A549 (cell line): ENCODE results near the gene SSPN. TPM values are rescaled to one million over a fixed set of nuclear protein-coding genes. Genes with fewer than 3 reads are reported as not detected.

Experiments used
- ATAC-seq, 2 experiments: fragments of 200-7000 bp in 1 of 2; fragments of >200 bp in 1 of 2; cut with Nextera tagmentation in 1 of 2; cut with Tn5 transposase in 1 of 2; 3 replicates each; pipeline versions ENCODE4 v1.8.0 to v1.9.1; 2018 to 2020; ENCODE audit warnings: mild to moderate bottlenecking in 1 of 2, moderate library complexity in 1 of 2
- CTCF ChIA-PET: fragments of 300-600 bp; sonication (Branson Sonifier 250); formaldehyde crosslinking; extraction: SDS; loops from one replicate; lab custom pipeline; 2021; ENCODE audit warnings: antibody characterized with exemption, inconsistent platforms; lab: Yijun Ruan, JAX
- POLR2A ChIA-PET: fragments of 350-600 bp; formaldehyde crosslinking; extraction: SDS; loops from one replicate; lab custom pipeline; 2021; ENCODE audit warnings: antibody characterized with exemption, inconsistent platforms; lab: Yijun Ruan, JAX
- DNase-seq, 2 experiments: peaks; one replicate each; pipeline versions ENCODE4 v3.0.0 to v3.0.0-alpha.2; 2011 to 2016; ENCODE audit warnings: low read depth in 1 of 2, low spot score in 1 of 2
- FAIRE-seq: peaks from 2 replicates; lab custom pipeline; 2011; peaks lifted over from hg19 to GRCh38; lab: Jason Lieb, UNC
- H3K27ac ChIP-seq, 2 experiments: fragments of >200 bp; sonication (Bioruptor Twin); formaldehyde crosslinking; 3 replicates each; pipeline ENCODE4 v1.5.1; 2016 to 2017
- H3K4me1 ChIP-seq: fragments of >200 bp; sonication (Bioruptor Twin); formaldehyde crosslinking; 3 replicates; pipeline ENCODE4 v1.6.1; 2016
- H3K4me2 ChIP-seq: fragments of >200 bp; sonication (Bioruptor Twin); formaldehyde crosslinking; 3 replicates; pipeline ENCODE4 v1.6.1; 2016
- H3K4me3 ChIP-seq: fragments of >200 bp; sonication (Bioruptor Twin); formaldehyde crosslinking; 3 replicates; pipeline ENCODE4 v1.5.1; 2016
- H3K9me3 ChIP-seq: fragments of >200 bp; sonication (Bioruptor Twin); formaldehyde crosslinking; 3 replicates; pipeline ENCODE4 v1.6.1; 2016
- CBX2 ChIP-seq: fragments of 200-600 bp; sonication (generic); IDR thresholded peaks from 2 replicates; pipeline ENCODE4 v1.6.1; 2016; ENCODE audit warnings: low read depth, mild to moderate bottlenecking, borderline replicate concordance
- CHD2 ChIP-seq: fragments of 150-350 bp; IDR thresholded peaks from 2 replicates; pipeline ENCODE4 v1.6.1; 2014; ENCODE audit warnings: low read length; ENCODE audit not compliant: partially characterized antibody
- CHD4 ChIP-seq: fragments of 200-600 bp; sonication (generic); IDR thresholded peaks from 2 replicates; pipeline ENCODE4 v1.6.1; 2016; ENCODE audit warnings: antibody characterized with exemption, mild to moderate bottlenecking, borderline replicate concordance
- E2F6 ChIP-seq: IDR thresholded peaks from 2 replicates; pipeline ENCODE4 v1.6.1; 2012; ENCODE audit warnings: low read depth, borderline replicate concordance
- EHF ChIP-seq: fragments of 250-450 bp; sonication (Bioruptor Pico); IDR thresholded peaks from 2 replicates; pipeline ENCODE4 v1.5.0; 2020; ENCODE audit warnings: mild to moderate bottlenecking
- EHMT2 ChIP-seq: fragments of 200-600 bp; sonication (generic); IDR thresholded peaks from 2 replicates; pipeline ENCODE4 v1.6.1; 2016; ENCODE audit warnings: antibody characterized with exemption, low read depth, mild to moderate bottlenecking, moderate library complexity
- ESRRA ChIP-seq: fragments of 150-350 bp; IDR thresholded peaks from 2 replicates; pipeline ENCODE4 v1.6.1; 2014; ENCODE audit warnings: mild to moderate bottlenecking, low read length, borderline replicate concordance
- FOSB ChIP-seq: fragments of 250-450 bp; sonication (Bioruptor Pico); IDR thresholded peaks from 2 replicates; pipeline ENCODE4 v1.5.0; 2020; ENCODE audit warnings: mild to moderate bottlenecking, moderate library complexity
- GATA3 ChIP-seq: IDR thresholded peaks from 2 replicates; pipeline ENCODE4 v1.6.1; 2012; ENCODE audit warnings: borderline replicate concordance
- HEYL ChIP-seq: fragments of 250-450 bp; sonication (Bioruptor Pico); IDR thresholded peaks from 2 replicates; pipeline ENCODE4 v1.8.0; 2021; ENCODE audit warnings: mild to moderate bottlenecking, moderate library complexity
- HOXB13 ChIP-seq: fragments of 250-450 bp; sonication (Bioruptor Pico); IDR thresholded peaks from 2 replicates; pipeline ENCODE4 v1.5.0; 2020; ENCODE audit warnings: low read depth, mild to moderate bottlenecking, moderate library complexity
- JUN ChIP-seq, 2 experiments: fragments of >200 bp; sonication (Bioruptor Twin); formaldehyde crosslinking; IDR thresholded peaks; 2 replicates in 1 of 2; 3 replicates in 1 of 2; pipeline ENCODE4 v1.6.1; 2016 to 2017
- KDM5A ChIP-seq: fragments of 200-600 bp; sonication (generic); IDR thresholded peaks from 2 replicates; pipeline ENCODE4 v1.6.1; 2016; ENCODE audit warnings: antibody characterized with exemption, mild to moderate bottlenecking
- MAFK ChIP-seq: fragments of 450-650 bp; IDR thresholded peaks from 2 replicates; pipeline ENCODE4 v1.6.1; 2014; ENCODE audit not compliant: partially characterized antibody
- MYC ChIP-seq: IDR thresholded peaks from 2 replicates; pipeline ENCODE4 v1.6.1; 2012; ENCODE audit warnings: mild to moderate bottlenecking, inconsistent platforms, low read length, improper control_type of control experiment, borderline replicate concordance
- NPAS2 ChIP-seq: fragments of 250-450 bp; sonication (Bioruptor Pico); IDR thresholded peaks from 2 replicates; pipeline ENCODE4 v1.8.0; 2022; ENCODE audit warnings: mild to moderate bottlenecking, moderate library complexity, borderline replicate concordance
- PHF8 ChIP-seq: fragments of 200-600 bp; sonication (generic); IDR thresholded peaks from 2 replicates; pipeline ENCODE4 v1.6.1; 2016; ENCODE audit warnings: low read depth, mild to moderate bottlenecking, antibody characterized with exemption, moderate library complexity, borderline replicate concordance
- RCOR1 ChIP-seq: fragments of 150-350 bp; IDR thresholded peaks from 2 replicates; pipeline ENCODE4 v1.6.1; 2014; ENCODE audit warnings: antibody characterized with exemption, low read length, low read depth
- RFX5 ChIP-seq: fragments of 450-650 bp; IDR thresholded peaks from 2 replicates; pipeline ENCODE4 v1.7.1; 2014; ENCODE audit warnings: antibody characterized with exemption, mild to moderate bottlenecking, moderate library complexity
- SMC3 ChIP-seq: fragments of >200 bp; sonication (Bioruptor Twin); formaldehyde crosslinking; IDR thresholded peaks from 3 replicates; pipeline ENCODE4 v1.6.1; 2018; ENCODE audit warnings: inconsistent platforms
- TFCP2L1 ChIP-seq: fragments of 250-450 bp; sonication (Bioruptor Pico); IDR thresholded peaks from 2 replicates; pipeline ENCODE4 v1.5.0; 2021; ENCODE audit warnings: mild to moderate bottlenecking
- ZSCAN20 ChIP-seq: fragments of 250-450 bp; sonication (Bioruptor Pico); IDR thresholded peaks from 2 replicates; pipeline ENCODE4 v1.8.0; 2022; ENCODE audit warnings: mild to moderate bottlenecking, moderate library complexity
- WGBS: methylation state at CpG from one replicate; pipeline ENCODE4 v1.1.6; 2017; ENCODE audit errors: missing lambda C conversion rate; 5-methylcytosine and 5-hydroxymethylcytosine counted together
- polyA plus RNA-seq, 4 experiments: library from polyadenylated mRNA; depleted of rRNA in 3 of 4; stranded (reverse); fragments of >200 nt; fragmentation: RNase III in 1 of 4; extraction: RNeasy Plus Mini Kit Qiagen cat#74134 plus additional on column Dnase treatment in 1 of 4; gene quantifications; 2 replicates in 3 of 4; 3 replicates in 1 of 4; pipeline ENCODE4 v1.2.3, GENCODE V29; 2011 to 2017
- TF ChIP-seq, protein P1 (sequence below): IDR thresholded peaks from 2 replicates; pipeline ENCODE4 v1.6.1; 2012
- TF ChIP-seq, protein P2 (sequence below): fragments of 250-450 bp; sonication (Bioruptor Pico); IDR thresholded peaks from 2 replicates; pipeline ENCODE4 v1.5.0; 2021; ENCODE audit warnings: mild to moderate bottlenecking, moderate library complexity, borderline replicate concordance
- TF ChIP-seq, protein P3 (sequence below): fragments of >200 bp; sonication (Bioruptor Twin); formaldehyde crosslinking; IDR thresholded peaks from 3 replicates; pipeline ENCODE4 v1.5.1; 2016

SSPN gene
- polyA plus RNA-seq, 2 of the 4 experiments (the other 2 are of a cell fraction), result 0.85 to 2.6 TPM

DNA sequence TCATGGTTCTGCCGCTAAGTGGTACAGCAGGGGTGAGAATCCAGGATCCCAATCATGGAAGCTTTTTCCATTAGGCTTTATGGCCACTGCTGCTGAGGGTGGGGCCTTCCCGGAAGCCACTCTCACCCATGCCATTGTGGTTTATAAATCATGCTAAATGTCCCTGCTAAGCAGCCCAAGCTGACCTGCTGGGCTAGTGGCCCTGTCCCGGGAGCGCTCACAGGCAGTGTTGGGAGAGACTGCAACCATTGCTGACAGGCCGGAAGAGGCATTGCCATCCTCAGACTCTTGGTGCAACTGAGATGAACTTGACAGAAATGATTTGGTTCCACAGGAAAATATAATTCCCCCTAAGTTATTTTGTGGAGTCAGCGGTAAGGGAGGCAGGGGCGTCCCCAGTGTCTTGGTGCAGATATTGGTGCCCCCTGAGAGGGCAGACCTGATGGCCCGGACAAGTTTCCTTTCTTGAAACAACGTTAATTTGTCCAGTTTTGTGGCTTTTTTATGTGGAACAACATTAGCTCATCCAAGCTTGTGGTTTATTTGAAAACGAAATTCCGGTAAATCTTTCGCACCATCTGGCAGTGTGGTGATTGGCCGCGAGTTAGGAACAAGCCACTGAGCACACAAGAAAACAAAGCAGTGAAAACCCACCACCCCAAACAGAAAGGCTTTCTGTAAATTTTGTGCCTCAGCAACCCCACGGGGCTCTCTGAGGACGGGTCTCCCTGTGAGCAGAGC is 82.3 kb downstream of the SSPN start:
- no peak overlapping the region for H3K4me2 ChIP-seq
- DNase-seq, result no peak
- POLR2A ChIA-PET, result no interaction called here
- H3K27ac ChIP-seq, result peak overlapping the region in 1 of 2 experiments; percentile 33; a peak in 3 of 6 replicates
- TF ChIP-seq SMC3 (no peak), JUN (IDR thresholded peaks at IDR 0.05) (no peak), EHF (no peak), CBX2 (no peak), MAFK (peak; percentile 24)
- TF ChIP-seq, all 56 proteins: peak for 1
- 88% methylated on average over 16 of the region's 16 CpGs for WGBS
- ATAC-seq, result no peak
- no peak for FAIRE-seq
- peaks cover 32% of the 10 kb centered on the region for H3K4me1 ChIP-seq
- H3K4me3 ChIP-seq, result no peak overlapping the region
- CTCF ChIA-PET, result interaction anchor here (0.7 to 1.7 kb wide), 5 partner anchors 10 to 424 kb away, joined by 3 to 5 read pairs (median 3); no protein-coding TSS in a partner anchor
- no peaks in the 10 kb centered on the region for H3K9me3 ChIP-seq

DNA sequence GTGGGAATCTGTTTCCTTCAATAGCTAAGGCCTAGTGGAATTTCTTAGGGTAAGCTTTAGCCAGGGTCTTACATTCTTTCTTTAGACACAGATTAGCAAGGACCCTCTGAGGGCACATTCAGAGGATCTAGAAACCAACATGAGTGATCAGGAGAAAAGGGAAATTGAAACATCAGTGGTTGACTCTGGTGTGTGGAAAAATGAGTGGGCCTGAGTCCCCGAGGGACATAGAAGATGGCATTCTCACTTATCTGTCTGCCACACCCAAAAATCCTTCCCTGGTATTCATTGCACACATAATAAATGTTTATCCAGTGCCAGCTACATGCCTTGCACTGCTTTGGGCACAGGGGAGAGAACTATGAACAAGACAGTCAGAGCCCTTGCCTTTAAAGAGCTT is 82.9 kb downstream of the SSPN start:
- CTCF ChIA-PET, result interaction anchor here (0.7 to 1.5 kb wide), 4 partner anchors 10 to 423 kb away, joined by 3 read pairs; no protein-coding TSS in a partner anchor
- WGBS, result 50% methylated on average over 1 of the region's 1 CpG
- H3K4me2 ChIP-seq, result no peak overlapping the region
- no peak for TF ChIP-seq MYC
- TF ChIP-seq NPAS2, result no peak
- no peak for TF ChIP-seq RCOR1
- TF ChIP-seq E2F6, result no peak
- no peak for TF ChIP-seq RFX5
- no peak for TF ChIP-seq TFCP2L1 (CRISPR knock-in tag)
- TF ChIP-seq KDM5A, result no peak
- no peak for TF ChIP-seq CHD2
- no peak for TF ChIP-seq GATA3
- no peak for TF ChIP-seq HEYL (CRISPR knock-in tag)
- TF ChIP-seq, protein P1, sequence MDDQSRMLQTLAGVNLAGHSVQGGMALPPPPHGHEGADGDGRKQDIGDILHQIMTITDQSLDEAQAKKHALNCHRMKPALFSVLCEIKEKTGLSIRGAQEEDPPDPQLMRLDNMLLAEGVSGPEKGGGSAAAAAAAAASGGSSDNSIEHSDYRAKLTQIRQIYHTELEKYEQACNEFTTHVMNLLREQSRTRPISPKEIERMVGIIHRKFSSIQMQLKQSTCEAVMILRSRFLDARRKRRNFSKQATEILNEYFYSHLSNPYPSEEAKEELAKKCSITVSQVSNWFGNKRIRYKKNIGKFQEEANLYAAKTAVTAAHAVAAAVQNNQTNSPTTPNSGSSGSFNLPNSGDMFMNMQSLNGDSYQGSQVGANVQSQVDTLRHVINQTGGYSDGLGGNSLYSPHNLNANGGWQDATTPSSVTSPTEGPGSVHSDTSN, result no peak
- no peak for TF ChIP-seq EHMT2
- no peak for TF ChIP-seq ESRRA
- TF ChIP-seq, protein P2, sequence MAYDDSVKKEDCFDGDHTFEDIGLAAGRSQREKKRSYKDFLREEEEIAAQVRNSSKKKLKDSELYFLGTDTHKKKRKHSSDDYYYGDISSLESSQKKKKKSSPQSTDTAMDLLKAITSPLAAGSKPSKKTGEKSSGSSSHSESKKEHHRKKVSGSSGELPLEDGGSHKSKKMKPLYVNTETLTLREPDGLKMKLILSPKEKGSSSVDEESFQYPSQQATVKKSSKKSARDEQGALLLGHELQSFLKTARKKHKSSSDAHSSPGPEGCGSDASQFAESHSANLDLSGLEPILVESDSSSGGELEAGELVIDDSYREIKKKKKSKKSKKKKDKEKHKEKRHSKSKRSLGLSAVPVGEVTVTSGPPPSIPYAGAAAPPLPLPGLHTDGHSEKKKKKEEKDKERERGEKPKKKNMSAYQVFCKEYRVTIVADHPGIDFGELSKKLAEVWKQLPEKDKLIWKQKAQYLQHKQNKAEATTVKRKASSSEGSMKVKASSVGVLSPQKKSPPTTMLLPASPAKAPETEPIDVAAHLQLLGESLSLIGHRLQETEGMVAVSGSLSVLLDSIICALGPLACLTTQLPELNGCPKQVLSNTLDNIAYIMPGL (CRISPR knock-in tag), result no peak
- no peak for TF ChIP-seq ZSCAN20 (CRISPR knock-in tag)
- TF ChIP-seq, protein P3, sequence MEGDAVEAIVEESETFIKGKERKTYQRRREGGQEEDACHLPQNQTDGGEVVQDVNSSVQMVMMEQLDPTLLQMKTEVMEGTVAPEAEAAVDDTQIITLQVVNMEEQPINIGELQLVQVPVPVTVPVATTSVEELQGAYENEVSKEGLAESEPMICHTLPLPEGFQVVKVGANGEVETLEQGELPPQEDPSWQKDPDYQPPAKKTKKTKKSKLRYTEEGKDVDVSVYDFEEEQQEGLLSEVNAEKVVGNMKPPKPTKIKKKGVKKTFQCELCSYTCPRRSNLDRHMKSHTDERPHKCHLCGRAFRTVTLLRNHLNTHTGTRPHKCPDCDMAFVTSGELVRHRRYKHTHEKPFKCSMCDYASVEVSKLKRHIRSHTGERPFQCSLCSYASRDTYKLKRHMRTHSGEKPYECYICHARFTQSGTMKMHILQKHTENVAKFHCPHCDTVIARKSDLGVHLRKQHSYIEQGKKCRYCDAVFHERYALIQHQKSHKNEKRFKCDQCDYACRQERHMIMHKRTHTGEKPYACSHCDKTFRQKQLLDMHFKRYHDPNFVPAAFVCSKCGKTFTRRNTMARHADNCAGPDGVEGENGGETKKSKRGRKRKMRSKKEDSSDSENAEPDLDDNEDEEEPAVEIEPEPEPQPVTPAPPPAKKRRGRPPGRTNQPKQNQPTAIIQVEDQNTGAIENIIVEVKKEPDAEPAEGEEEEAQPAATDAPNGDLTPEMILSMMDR, result no peak
- TF ChIP-seq FOSB, result no peak
- TF ChIP-seq HOXB13 (CRISPR knock-in tag), result no peak
- TF ChIP-seq CHD4, result no peak
- no peak for TF ChIP-seq PHF8
- TF ChIP-seq, all 56 proteins: peak for 0
- H3K9me3 ChIP-seq, result no peaks in the 10 kb centered on the region
- POLR2A ChIA-PET, result no interaction called here
- no peak for ATAC-seq
- H3K4me1 ChIP-seq, result peaks cover 26% of the 10 kb centered on the region
- H3K4me3 ChIP-seq, result no peak overlapping the region
- DNase-seq, result no peak
- peak overlapping the region in 1 of 2 experiments; percentile 33; a peak in 3 of 6 replicates for H3K27ac ChIP-seq
- no peak for FAIRE-seq
